ENCODE data around the gene RNASEH2B. TPM values are rescaled to one million over a fixed set of nuclear protein-coding genes. Genes with fewer than 3 reads are reported as not detected.

RNASEH2B gene
- polyA plus RNA-seq, 2 of the 4 experiments (the other 2 are of a cell fraction) = 27.5 to 73.5 TPM

DNA sequence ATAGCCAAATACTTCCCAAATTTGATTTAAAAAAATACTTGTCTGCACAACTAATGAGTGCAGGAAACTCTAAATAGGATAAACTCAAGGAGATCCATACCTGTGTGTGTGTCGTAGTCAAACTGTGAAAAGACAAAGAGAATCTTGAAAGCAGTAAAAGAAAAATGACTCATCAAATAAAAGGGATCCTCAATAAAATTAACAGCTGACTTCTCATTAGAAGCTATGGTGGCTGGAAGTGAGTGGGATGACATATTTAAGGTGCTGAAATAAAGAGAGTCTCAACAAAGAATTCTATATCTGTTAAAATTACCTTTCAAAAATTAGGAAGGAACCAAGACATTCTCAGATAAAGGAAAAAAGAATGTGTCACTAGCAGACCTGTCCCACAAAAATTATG, 13.7 kb downstream of the RNASEH2B start:
- TF ChIP-seq RCOR1 (IDR thresholded peaks at IDR 0.05; ENCODE audit: low read depth, low read length) (no peak), FOSL2 (IDR thresholded peaks at IDR 0.05) (no peak), FOSL2 (CRISPR knock-in tag; IDR thresholded peaks at IDR 0.05) (peak; percentile 55), ZSCAN20 (CRISPR knock-in tag; IDR thresholded peaks at IDR 0.05) (no peak), EP300 (IDR thresholded peaks at IDR 0.05) (no peak)
- ATAC-seq (no peak), FAIRE-seq (no peak), DNase-seq (ENCODE audit: low read depth in 1 of 2, low spot score in 1 of 2) (peak in 1 of 2 experiments; percentile 5)
- H3K9me3 ChIP-seq = peaks cover 30% of the 10 kb centered on the region
- WGBS (ENCODE audit: missing lambda C conversion rate) = 88% methylated on average over 1 of the region's 1 CpG
- POLR2A ChIA-PET = no interaction called here
- H3K27ac ChIP-seq = no peak overlapping the region
- H3K4me2 ChIP-seq = no peak overlapping the region
- no peaks in the 10 kb centered on the region for H3K4me1 ChIP-seq
- no peak overlapping the region for H3K4me3 ChIP-seq
- CTCF ChIA-PET = interaction anchor here (1.7 kb wide), 1 partner anchor 11 kb away, joined by 4 read pairs; no protein-coding TSS in a partner anchor

- Histone ChIP-seq H3K4me3 (no peak overlapping the region), H3K4me1 (no peaks in the 10 kb centered on the region), H3K4me2 (no peak overlapping the region), H3K9me3 (peaks cover 30% of the 10 kb centered on the region), H3K27ac (no peak overlapping the region)
- ATAC-seq (no peak), DNase-seq (ENCODE audit: low read depth in 1 of 2, low spot score in 1 of 2) (no peak), FAIRE-seq (no peak)
- CTCF ChIA-PET = interaction anchor here (1.7 kb wide), 1 partner anchor 12 kb away, joined by 4 read pairs; no protein-coding TSS in a partner anchor
- TF ChIP-seq ZC3H11A (IDR thresholded peaks at IDR 0.05) (no peak), SMC3 (IDR thresholded peaks at IDR 0.05) (no peak), GATA3 (IDR thresholded peaks at IDR 0.05; ENCODE audit: borderline replicate concordance) (no peak), JUNB (IDR thresholded peaks at IDR 0.05) (no peak), CHD2 (IDR thresholded peaks at IDR 0.05; ENCODE audit: low read length, partially characterized antibody) (no peak), ZFP36 (IDR thresholded peaks at IDR 0.05; ENCODE audit: borderline replicate concordance, partially characterized antibody) (no peak), MAFK (IDR thresholded peaks at IDR 0.05; ENCODE audit: partially characterized antibody) (no peak), RAD21 (conservative IDR thresholded peaks at IDR 0.05 in 1 of 2, IDR thresholded peaks at IDR 0.05 in 1 of 2) (no peak), HOXA7 (CRISPR knock-in tag; IDR thresholded peaks at IDR 0.05) (no peak), E2F6 (IDR thresholded peaks at IDR 0.05; ENCODE audit: borderline replicate concordance, low read depth) (no peak)
- POLR2A ChIA-PET = no interaction called here
Measured at GRCh38 chr13:50924025-50924424, 14.4 kb downstream of the RNASEH2B start.

GRCh38 chr13:50927701-50928100, 18.1 kb downstream of the RNASEH2B start:
- TF ChIP-seq HOXA7 (CRISPR knock-in tag; IDR thresholded peaks at IDR 0.05) (no peak), RARB (CRISPR knock-in tag; IDR thresholded peaks at IDR 0.05) (no peak), BHLHE40 (IDR thresholded peaks at IDR 0.05; ENCODE audit: low read depth, low read length) (no peak), ZC3H11A (IDR thresholded peaks at IDR 0.05) (no peak), NR3C1 (IDR thresholded peaks at IDR 0.05) (no peak), RCOR1 (IDR thresholded peaks at IDR 0.05; ENCODE audit: low read depth, low read length) (no peak), ZFP36 (IDR thresholded peaks at IDR 0.05; ENCODE audit: borderline replicate concordance, partially characterized antibody) (no peak), POLR2AphosphoS2 (conservative IDR thresholded peaks at IDR 0.05; ENCODE audit: low read length) (no peak), MAFK (IDR thresholded peaks at IDR 0.05; ENCODE audit: partially characterized antibody) (no peak)
- TF ChIP-seq, protein P1, sequence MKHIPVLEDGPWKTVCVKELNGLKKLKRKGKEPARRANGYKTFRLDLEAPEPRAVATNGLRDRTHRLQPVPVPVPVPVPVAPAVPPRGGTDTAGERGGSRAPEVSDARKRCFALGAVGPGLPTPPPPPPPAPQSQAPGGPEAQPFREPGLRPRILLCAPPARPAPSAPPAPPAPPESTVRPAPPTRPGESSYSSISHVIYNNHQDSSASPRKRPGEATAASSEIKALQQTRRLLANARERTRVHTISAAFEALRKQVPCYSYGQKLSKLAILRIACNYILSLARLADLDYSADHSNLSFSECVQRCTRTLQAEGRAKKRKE (CRISPR knock-in tag; IDR thresholded peaks at IDR 0.05; ENCODE audit: low read depth) = no peak
- ATAC-seq = no peak
- no peak overlapping the region for H3K4me3 ChIP-seq
- ChIA-PET POLR2A (no interaction called here), CTCF (interaction anchor here (1.8 kb wide), 1 partner anchor 16 kb away, joined by 5 read pairs; no protein-coding TSS in a partner anchor)
- 86% methylated on average over 2 of the region's 2 CpGs for WGBS (ENCODE audit: missing lambda C conversion rate)
- H3K4me1 ChIP-seq = no peaks in the 10 kb centered on the region
- H3K4me2 ChIP-seq = no peak overlapping the region
- H3K9me3 ChIP-seq = peaks cover 14% of the 10 kb centered on the region; the same call in 2 of the 3 replicates
- DNase-seq (ENCODE audit: low read depth in 1 of 2, low spot score in 1 of 2) = no peak
- no peak for FAIRE-seq
- no peak overlapping the region for H3K27ac ChIP-seq

DNA sequence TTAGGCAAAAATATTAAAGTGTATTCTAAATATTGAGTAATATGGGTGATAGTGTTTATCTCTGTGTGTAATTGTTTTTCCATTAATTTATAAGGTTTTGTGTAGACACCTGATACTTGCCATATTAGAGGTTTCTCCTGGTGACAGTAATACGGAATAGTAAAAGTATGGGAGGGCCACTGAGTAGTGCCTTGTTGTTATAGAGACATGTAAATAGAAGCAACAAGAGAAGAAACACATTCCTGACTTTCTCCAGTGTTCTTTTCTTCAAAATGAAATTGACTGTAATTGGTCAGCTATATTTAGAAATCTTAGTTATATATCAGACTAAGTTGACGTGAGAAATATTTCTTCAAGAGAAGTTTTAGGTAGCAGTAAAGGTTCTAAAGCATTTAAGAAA, 18.5 kb downstream of the RNASEH2B start:
- ChIA-PET CTCF (interaction anchor here (1.8 kb wide), 1 partner anchor 17 kb away, joined by 5 read pairs; no protein-coding TSS in a partner anchor), POLR2A (no interaction called here)
- no peak overlapping the region for H3K27ac ChIP-seq
- no peak overlapping the region for H3K4me3 ChIP-seq
- no peak for TF ChIP-seq EP300 (IDR thresholded peaks at IDR 0.05)
- no peak for TF ChIP-seq HOXA7 (CRISPR knock-in tag; IDR thresholded peaks at IDR 0.05)
- FAIRE-seq = no peak
- H3K9me3 ChIP-seq = peaks cover 14% of the 10 kb centered on the region; the same call in 2 of the 3 replicates
- 97% methylated on average over 2 of the region's 2 CpGs for WGBS (ENCODE audit: missing lambda C conversion rate)
- H3K4me2 ChIP-seq = no peak overlapping the region
- ATAC-seq = no peak
- H3K4me1 ChIP-seq = no peaks in the 10 kb centered on the region
- no peak for DNase-seq (ENCODE audit: low read depth in 1 of 2, low spot score in 1 of 2)
